CD4-positive, alpha-beta T cell treated with Interleukin-12 subunit alpha and Interleukin-12 subunit beta, for 1 hour (primary cell): ENCODE measurements around the gene C17orf107.
"Not testable (repeated sequence)": the region's sequence is repeated elsewhere in the genome, so short reads cannot be mapped to it uniquely, and the experiment has no call there.

Source experiments
- DNase-seq: peaks from one replicate; pipeline ENCODE4 v3.0.0-alpha.2; 2020

C17orf107 gene

GRCh38 chr17:4899341-4900230 lies at the start of gene C17orf107:
C17orf107 (plus strand) TSS chr17:4899536; CDS start chr17:4899763, 227 bp downstream.
- DNase-seq: peak; percentile 94

GRCh38 chr17:4850246-4850645 lies 49.1 kb upstream of the C17orf107 start:
- DNase-seq: no peak

- no peak for DNase-seq
These were observed 48.3 kb upstream of the C17orf107 start for GRCh38 chr17:4851084-4851483.

- DNase-seq: peak; percentile 46
These were observed 46.6 kb upstream of the C17orf107 start for GRCh38 chr17:4852567-4853207.

GRCh38 chr17:4853208-4853671 lies 46.1 kb upstream of the C17orf107 start:
- peak; percentile 44 for DNase-seq

DNA sequence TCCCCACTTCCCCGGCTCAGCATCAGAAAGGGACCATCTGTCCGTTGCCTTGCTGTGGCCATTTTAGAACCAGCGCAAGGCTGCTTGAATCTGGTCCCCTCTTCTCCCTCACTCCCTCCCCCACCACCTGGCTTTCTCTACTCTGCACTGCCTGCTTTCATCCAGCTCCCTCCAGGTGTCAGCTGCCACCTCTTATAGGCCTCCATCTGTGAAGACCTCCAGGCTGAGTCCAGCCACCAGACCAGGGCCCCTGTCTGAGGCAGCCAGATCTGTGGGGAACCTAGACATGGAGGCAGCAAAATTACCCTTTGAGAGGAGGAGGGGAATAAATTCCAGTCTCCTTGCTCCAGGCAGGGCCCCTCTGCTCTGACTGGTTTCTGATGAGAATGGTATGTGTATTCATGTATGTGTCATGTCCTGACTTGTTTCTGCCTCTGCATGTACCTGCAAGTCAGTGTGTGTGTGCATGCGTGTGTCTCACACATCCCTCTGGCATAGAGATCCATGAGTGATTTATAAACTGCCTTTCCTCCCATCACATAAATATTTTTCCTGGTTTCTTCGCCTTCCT lies 45.1 kb upstream of the C17orf107 start:
- DNase-seq: no peak

DNA sequence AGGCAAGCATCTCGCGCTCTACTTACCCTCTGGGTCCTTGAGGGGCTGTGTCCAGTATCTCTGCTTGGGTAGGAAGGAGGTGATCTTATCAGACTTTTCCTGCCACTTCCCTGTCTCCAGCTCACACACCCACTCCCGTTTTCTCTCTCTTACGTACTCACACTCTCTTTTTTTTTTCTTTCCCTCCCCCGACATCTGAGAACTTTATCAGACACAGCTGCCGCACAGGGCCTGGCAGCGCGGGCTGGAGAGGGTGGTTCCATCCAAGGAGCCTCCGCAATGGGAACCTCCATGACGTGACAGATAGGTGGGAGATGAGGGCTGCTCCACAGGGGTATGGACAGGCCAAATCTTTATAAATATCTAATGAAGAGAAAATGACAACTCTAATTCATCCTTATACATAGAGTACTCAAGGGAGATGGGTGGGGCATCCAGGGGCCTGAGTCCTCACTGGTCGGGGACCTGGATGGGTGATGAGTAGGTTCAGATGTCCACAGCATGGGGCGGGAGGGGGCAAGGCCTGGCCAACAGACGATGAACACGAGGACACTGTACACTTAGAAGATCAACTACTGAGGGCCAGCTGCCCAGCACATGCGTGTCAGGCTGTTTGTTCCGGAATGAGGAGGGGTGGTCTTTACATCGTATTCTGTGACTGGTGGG lies 42.9 kb upstream of the C17orf107 start:
- no peak for DNase-seq

GRCh38 chr17:4856937-4857314 lies 42.4 kb upstream of the C17orf107 start:
- no peak for DNase-seq

GRCh38 chr17:4857347-4857746 lies 42.0 kb upstream of the C17orf107 start:
- not testable (repeated sequence) for DNase-seq

- no peak for DNase-seq
These were observed 41.1 kb upstream of the C17orf107 start for GRCh38 chr17:4858068-4858881.

DNA sequence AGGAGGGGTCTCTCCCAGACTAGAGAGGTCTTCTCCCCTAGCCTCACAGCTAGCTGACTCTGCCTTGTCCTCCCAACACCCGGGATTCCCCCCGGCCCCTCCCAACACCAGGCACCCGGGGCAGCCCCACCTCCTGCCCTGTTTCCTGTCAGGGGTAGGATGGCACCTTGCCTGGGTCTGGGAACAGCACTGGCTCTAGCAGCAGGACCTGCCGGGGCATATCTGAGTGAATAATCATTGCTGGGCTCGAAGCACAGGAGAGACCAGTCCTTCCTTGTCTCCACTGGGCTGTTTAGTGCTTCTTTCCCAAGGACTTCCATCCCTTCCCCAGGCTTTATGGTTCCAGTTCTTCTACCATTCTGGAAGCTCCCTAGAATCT lies 40.5 kb upstream of the C17orf107 start:
- DNase-seq: no peak

DNA sequence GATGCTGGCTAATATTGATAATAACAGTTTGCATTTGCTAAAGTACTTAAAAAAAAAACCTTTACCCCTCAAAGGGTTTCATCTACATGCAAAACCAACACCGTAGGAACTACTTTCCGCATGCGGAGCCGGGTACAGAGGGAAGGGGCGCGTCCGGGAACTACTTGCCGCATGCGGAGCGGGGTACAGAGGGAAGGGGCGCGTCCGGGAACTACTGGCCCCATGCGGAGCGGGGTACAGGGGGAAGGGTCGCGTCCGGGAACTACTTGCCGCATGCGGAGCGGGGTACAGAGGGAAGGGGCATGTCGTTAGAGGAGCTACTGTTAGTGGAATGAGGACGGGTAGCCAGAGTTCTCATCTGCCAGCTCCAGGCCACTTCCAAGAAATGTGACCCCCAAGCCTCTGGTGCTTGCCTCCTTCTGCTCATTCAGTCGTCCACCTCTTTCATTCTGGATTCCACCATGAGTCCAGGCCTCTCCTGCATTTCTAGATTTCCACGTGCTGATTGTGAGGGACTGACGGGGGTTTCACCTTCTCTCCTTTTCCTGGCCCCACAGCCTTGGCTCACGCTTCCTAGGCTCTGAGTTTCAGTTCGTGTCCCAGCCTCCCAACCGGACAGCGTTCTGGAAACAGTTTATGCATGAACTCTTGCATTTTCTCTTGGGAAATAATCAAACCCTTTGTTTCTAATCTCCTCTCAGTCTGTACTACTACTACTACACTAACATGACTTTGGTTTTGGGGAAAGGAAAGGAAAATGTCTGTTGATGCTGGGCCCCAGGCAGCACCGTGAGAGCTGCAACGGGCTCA lies 39.3 kb upstream of the C17orf107 start:
- no peak for DNase-seq

DNA sequence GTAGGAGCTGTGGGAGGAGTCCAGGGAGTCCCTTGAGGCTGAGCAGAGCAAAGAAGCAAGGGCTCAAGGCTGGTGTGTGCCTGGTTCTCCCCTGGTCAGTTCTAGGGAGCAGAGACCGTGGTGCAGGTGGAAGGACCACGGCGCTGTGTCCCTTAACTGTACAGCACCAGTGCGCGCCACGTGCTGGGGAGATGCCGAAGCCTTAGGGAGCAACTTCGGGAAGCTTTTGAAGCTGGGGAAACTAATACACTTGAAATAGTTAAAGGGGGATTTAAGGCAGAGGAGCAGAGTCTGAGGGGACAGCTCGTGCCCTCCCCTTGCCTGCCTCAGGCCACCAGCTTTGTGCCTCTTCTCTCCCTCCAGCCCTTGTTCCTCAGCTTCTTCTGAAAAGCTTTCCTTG lies 38.7 kb upstream of the C17orf107 start:
- no peak for DNase-seq

GRCh38 chr17:4861052-4861451 lies 38.3 kb upstream of the C17orf107 start:
- no peak for DNase-seq

DNA sequence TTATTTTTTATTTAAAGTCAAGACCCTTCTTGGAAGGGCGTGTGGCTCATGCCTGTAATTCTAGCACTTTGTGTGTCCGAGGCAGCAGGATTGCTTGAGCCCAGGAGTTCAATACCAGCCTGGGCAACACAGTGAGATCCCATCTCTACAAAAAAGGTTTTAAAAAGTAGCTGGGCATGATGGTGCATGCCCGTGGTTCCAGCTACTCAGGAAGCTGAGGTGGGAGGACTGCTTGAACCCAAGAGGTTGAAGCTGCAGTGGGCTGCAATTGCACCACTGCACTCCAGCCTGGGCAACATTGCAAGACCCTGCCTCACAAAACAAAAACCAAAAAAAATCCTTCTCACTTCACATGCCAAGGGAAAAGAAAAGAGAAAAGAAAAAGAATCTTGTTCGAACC lies 36.6 kb upstream of the C17orf107 start:
- no peak for DNase-seq

GRCh38 chr17:4863321-4863720 lies 36.0 kb upstream of the C17orf107 start:
- DNase-seq: no peak

DNA sequence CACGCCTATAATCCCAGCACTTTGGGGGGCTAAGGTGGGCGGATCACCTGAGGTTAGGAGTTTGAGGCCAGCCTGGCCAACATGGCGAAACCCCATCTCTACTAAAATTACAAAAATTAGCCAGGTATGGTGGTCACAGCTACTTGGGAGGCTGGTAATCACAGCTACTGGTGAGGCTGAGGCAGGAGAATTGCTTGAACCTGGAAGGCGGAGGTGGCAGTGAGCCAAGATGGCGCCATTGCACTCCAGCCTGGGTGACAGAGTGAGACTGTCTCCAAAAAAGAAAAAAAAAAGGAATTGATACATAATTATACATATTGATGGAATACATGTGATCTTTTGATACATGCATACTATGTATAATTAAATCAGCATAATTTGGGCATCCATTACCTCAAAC lies 31.8 kb upstream of the C17orf107 start:
- not testable (repeated sequence) for DNase-seq

DNA sequence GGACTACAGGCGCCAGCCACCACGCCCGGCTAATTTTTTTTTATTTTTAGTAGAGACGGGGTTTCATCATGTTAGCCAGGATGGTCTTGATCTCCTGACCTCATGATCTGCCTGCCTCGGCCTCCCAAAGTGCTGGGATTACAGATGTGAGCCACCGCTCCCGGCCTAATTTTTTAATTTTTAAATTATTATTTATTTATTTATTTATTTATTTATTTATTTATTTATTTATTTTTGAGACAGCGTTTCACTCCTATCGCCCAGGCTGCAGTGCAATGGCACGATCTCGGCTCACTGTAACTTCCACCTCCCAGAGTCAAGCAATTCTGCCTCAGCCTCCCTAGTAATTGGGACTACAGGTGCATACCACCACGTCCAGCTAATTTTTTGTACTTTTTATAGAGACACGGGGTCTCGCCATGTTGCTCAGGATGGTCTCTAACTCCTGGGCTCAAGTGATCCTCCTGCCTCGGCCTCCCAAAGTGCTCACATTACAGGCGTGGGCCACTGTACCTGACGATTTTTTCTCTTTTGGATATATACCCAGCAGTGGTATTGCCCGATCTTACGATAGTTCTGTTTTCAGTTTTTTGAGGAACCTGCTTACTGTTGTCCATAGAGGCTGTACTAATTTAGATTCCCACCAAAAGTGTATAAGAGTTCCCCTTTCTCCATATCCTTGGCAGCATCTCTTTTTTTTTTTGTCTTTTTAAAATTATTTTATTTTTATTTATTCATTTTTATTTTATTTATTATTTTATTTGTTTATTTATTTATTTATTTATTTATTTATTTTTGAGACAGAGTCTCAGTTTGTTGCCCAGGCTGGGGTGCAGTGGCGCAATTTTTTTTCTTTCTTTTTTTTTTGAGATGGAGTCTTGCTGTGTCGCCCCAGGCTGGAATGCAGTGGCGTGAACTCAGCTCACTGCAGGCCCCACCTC lies 30.0 kb upstream of the C17orf107 start:
- DNase-seq: not testable (repeated sequence)

- DNase-seq: no peak
These were observed 28.5 kb upstream of the C17orf107 start for GRCh38 chr17:4870855-4871254.

GRCh38 chr17:4872786-4873185 lies 26.6 kb upstream of the C17orf107 start:
- DNase-seq: no peak
